HL-60 (cell line): ENCODE measurements around the gene TEX35.

ENCODE experiments used
- DNase-seq, 2 experiments: peaks; one replicate each; pipeline ENCODE4 v3.0.0-alpha.2; 2010 to 2020; ENCODE audit warnings: low read depth in 1 of 2, low spot score in 1 of 2
- H3K27ac ChIP-seq: fragments of 250-450 bp; sonication (Bioruptor Pico); replicated peaks from 2 replicates; pipeline ENCODE4 v1.5.1; 2020; ENCODE audit warnings: mild to moderate bottlenecking, moderate library complexity
- H3K27me3 ChIP-seq: fragments of 250-450 bp; sonication (Bioruptor Pico); 2 replicates; pipeline ENCODE4 v1.5.1; 2021; ENCODE audit warnings: mild to moderate bottlenecking, moderate library complexity; ENCODE audit not compliant: insufficient read depth, poor library complexity, severe bottlenecking
- H3K4me3 ChIP-seq: replicated peaks from 2 replicates; pipeline ENCODE4 v1.5.1; 2011; ENCODE audit warnings: mild to moderate bottlenecking, control low read depth, low read length; ENCODE audit not compliant: insufficient read depth
- CTCF ChIP-seq: IDR thresholded peaks from one replicate; pipeline ENCODE4 v1.5.1; 2011; ENCODE audit warnings: low read length, control low read depth, inconsistent platforms; ENCODE audit not compliant: insufficient read depth
- GABPA ChIP-seq: IDR thresholded peaks from 2 replicates; pipeline ENCODE4 v1.6.1; 2012; ENCODE audit warnings: low read depth
- POLR2AphosphoS5 ChIP-seq: IDR thresholded peaks from 2 replicates; pipeline ENCODE4 v1.6.1; 2012; ENCODE audit warnings: low read depth
- REST ChIP-seq: IDR thresholded peaks from 2 replicates; pipeline ENCODE4 v1.6.1; 2012; ENCODE audit warnings: low read depth; ENCODE audit not compliant: insufficient replicate concordance
- SPI1 ChIP-seq: IDR thresholded peaks from 2 replicates; pipeline ENCODE4 v1.6.1; 2012; ENCODE audit warnings: low read depth, mild to moderate bottlenecking, borderline replicate concordance

TEX35 gene

DNA sequence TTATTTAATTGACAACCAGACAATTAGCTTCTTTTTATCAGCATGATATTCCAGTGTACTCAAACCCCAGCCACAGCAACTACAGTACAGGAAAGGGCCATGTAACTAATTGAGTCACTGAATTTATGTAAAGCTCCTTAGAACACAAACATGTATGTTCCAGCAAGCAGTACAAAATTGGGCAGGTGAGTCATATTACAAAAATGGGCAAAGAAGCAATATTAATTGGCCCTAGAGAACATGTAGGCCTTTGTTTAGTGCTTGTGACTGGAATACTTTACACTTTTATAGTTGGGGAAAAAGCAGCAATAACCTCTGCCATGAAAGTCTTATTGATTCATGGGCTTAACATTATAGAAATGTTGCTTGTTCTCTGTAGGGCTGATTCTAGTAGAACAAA is 47.9 kb upstream of the TEX35 start:
- DNase-seq = no peak
- Histone ChIP-seq H3K27me3 (no peaks in the 10 kb centered on the region), H3K4me3 (no peak overlapping the region), H3K27ac (no peak overlapping the region)
- TF ChIP-seq CTCF = no peak
- TF ChIP-seq GABPA = no peak
- no peak for TF ChIP-seq SPI1

DNA sequence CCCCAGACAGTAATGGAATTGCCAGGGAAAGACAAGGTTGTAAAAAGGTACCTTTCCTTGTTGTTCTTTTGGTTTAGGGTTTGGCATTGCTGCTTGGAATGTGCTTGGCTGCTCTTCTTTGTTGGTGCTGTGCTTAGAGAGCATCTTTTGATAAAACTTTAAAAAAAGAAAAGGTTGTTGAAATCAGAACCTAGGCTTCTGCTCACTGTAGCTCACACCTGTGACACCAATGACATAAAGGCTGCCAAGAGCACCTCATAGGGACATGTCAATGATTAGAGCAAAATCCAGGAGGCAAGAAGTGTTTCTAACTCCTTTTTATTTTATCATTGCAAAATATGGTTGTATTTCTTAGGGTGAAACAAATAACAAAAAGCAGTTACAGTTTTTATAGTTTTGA is 45.1 kb upstream of the TEX35 start:
- no peak for TF ChIP-seq GABPA
- TF ChIP-seq REST = no peak
- TF ChIP-seq SPI1 = no peak
- no peak for TF ChIP-seq POLR2AphosphoS5
- TF ChIP-seq CTCF = no peak
- no peak for DNase-seq
- Histone ChIP-seq H3K27me3 (no peaks in the 10 kb centered on the region), H3K4me3 (no peak overlapping the region), H3K27ac (no peak overlapping the region)

DNA sequence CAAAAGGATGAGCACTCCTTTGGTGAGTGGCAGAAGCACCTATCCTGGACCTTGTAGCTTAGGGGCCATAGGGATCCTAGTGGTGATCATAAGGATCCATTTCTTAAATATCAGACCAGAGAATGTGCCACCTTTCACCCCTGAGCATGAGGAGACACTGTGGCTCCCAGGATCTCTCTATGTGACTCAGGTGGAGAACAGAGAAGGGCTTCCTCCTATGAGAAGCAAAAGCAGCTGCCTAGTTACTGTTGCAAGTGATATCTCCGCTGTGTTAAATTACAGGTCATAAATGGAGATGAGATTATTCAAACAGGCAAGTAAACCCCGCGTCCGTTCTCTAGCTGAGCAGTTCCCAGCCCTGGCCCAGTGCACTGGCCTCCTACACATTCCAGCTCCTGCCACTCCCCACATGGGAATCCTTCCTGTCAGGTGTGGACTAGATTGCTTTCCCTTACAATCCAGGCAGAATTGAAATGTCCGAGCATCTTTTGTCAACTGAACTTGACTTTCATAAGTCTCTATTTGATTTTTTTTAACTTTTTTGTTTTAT is 42.4 kb upstream of the TEX35 start:
- Histone ChIP-seq H3K4me3 (no peak overlapping the region), H3K27ac (no peak overlapping the region), H3K27me3 (no peaks in the 10 kb centered on the region)
- no peak for TF ChIP-seq CTCF
- no peak for DNase-seq

- Histone ChIP-seq H3K4me3 (no peak overlapping the region), H3K27me3 (no peaks in the 10 kb centered on the region), H3K27ac (no peak overlapping the region)
- TF ChIP-seq GABPA (no peak), REST (no peak), CTCF (no peak)
- no peak for DNase-seq
These were observed 40.4 kb upstream of the TEX35 start for GRCh38 chr1:178472531-178472930.
